HG02610 (cell line): ENCODE data around the gene LRRD1.
"Not testable (repeated sequence)": the region's sequence is repeated elsewhere in the genome, so short reads cannot be mapped to it uniquely, and the experiment has no call there.

Source experiments
- ATAC-seq: cut with Tn5 transposase; IDR thresholded peaks from one replicate; pipeline ENCODE4 v1.9.1; 2021; ENCODE audit warnings: mild to moderate bottlenecking, moderate library complexity; ENCODE audit not compliant: unreplicated experiment

LRRD1 gene

DNA sequence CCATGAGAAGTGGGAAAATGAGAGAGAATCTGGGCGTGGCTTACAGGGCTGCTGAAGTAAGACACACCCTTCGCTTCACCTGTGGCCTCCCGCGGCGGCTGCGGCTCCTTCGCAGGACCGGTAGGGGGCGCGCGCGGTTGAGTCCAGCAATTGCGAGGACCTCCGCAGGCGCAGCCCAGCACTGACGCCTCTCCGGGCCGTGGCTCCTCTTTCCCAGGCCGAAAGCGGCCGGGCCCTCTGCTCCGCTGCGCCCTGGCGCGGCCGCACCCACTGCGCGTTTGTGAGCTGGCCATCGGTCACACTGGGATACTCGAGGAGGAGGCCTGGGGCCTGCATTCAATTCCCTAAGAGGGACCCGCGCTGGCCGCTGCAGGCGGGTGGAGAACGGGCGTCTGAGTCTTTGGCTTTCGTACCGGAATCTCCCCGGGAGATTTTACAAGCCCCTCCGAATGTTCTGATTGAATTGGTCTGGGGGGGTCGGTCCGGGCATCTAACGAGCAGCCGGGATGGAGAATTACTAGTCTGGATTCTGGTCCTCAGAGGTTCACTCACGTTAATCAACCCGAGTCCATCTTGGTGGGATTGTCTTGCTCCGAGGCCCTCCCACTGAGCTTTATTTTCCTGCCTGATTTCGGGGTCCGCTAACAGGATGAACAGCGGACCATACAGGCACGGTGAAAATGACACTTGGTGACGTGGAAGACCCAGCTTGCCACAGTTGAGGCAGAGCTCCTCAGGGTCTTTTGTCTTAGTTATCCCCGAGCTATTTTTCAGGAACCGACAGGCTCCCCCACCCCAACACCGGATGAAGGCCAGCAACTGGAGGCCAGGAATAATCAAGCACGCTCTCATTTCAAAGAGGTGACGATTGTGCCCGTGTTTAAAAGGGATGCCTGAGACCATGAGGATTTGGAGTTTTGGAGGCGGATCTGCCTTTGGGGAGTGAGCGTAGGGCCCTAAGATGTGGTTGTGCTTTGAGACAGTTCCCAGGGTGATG is at the start of gene LRRD1:
Gene LRRD1 (minus strand): TSS at position 215 of the 997 bp plus-strand sequence. CDS start 13,940 bp downstream, outside the sequence.
- ATAC-seq: peak; percentile 100

DNA sequence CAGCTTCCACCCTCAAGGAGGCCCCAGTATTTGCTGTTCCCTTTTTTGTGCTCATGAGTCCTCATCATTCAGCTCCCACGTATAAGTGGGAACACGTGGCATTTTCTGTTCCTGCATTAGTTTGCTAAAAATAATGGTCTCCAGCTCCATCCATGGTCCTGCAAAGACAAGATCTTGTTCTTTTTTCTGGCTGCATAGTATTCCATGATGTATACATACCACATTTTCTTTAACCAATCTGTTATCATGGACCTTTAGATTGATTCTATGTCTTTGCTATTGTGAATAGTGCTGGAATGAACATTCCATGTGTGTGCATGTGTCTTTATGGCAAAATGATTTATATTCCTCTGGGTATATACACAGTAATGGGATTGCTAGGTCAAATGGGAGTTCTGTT is 49.8 kb upstream of the LRRD1 start:
- no peak for ATAC-seq

DNA sequence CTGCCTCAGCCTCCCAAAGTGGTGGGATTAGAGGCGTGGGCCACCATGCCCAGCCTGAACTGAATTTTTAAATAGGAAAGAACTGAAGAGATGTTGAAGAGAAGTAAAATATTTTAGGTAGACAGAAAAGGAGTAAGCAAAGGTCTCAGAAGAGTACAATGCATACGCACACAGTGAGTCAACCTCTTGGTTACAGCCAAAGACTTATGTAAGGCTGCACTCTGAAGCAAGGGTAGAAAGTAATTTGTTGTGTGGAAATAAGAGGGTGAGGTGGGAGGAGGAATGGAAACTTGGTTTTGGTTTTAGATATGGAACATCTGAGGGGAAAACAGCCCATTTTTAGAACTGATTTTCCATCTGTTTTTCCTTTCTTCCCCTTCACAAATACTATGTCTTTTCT is 49.2 kb upstream of the LRRD1 start:
- no peak for ATAC-seq

DNA sequence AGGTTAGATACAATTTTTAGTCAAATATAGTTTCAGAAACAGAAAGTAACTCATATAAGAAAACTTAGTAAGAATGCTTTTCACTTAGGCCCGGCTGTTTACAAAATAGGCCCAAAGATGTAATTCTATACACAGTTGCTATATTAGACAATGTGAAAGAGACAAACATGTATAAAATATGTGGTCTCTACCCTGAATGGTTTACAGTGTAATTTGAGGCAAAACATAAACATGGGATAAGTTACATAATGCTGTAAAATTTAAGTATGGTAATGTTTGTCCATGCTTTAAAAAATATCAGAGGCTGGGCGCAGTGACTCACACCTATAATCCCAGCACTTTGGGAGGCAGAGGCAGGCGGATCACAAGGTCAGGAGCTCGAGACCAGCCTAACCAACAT is 48.0 kb upstream of the LRRD1 start:
- no peak for ATAC-seq

DNA sequence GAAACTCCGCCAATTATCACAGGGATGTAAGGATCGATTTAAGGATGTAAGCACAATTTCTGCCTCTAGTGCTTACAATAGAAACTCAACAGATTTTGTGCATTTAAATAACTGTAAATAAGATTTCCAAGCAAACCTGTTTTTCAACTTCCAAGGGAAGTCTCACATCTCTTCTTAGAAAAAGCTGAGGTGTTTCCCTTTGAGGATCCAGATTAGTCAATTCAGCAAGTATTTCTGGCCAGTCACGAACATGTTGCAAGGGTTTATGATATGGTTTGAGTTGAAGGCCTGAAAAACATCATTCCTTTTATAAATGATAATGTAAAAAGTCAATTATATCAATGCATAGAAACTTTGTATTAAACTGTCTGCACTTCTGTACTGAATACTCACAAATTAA is 42.8 kb upstream of the LRRD1 start:
- no peak for ATAC-seq

DNA sequence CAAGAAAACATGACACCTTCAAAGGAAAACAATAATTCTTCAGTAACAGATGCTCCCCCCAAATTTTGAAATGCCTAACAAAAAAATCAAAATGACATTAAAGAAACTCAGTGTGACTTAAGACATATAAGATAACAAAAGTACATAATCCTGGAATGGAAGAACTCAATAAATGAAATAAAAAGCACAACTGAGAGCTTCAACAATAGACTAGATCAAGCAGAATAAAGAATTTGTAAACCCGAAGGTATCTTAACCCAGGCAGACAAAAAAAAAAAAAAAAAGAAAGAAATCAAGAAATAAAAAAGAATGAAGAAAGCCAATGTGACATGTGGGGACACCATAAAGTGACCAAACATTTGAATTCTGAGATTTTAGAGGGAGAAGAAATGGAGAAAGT is 27.7 kb upstream of the LRRD1 start:
- ATAC-seq: no peak

DNA sequence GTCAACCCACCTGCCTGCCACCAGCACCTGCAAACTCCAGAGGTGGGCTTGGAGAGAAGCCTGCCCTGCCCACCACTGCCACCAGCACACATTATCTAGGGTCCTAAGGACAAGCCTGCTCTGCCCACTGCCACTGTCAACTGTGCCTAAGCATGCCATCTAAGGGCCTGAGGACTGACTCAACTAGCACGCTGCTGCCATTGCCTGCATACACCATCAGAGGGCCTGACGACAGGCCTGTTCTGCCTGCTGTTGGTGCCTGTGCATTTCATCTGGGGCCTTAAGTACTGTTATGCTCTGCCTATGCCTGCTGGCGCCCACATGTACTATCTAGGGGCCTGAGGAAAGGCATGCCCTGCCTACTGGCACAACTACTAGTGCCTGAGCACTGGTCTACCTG is 27.0 kb upstream of the LRRD1 start:
- ATAC-seq: no peak

DNA sequence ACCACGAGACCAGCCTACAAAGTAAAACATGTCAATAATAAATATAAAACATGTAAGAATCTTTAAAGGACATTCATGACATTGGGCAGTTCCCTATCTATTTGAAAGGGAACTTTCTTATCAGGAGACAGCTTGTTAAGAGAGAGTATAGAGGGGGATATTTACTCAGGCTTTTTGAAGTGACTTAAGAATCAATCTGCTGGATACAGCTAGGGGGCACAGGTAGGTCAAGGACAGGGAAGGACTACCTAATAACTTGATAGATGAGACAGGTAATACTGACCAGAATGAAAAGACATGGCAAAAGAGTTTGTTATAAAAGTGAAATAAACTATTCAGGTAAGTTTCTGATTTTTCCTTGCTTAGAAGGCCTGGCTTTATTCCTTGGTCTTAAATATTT is 21.8 kb upstream of the LRRD1 start:
- ATAC-seq: no peak

DNA sequence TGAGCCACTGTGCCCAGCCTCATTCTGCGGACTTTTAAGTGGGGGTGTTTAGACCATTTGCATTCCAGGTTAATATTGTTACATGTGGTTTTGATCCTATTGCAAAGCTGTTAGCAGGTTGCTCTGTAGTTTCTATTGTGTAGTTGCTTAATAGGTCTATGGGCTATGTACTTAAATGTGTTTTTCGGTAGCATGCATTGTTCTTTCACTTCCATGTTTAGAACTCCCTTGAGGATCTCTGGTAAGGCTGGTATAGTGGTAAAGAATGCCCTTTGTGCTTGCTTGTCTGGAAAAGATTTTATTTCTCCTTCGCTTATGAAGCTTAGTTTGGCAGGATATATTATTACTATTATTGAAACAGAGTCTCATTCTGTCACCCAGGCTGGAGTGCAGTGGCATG is 13.4 kb upstream of the LRRD1 start:
- no peak for ATAC-seq

DNA sequence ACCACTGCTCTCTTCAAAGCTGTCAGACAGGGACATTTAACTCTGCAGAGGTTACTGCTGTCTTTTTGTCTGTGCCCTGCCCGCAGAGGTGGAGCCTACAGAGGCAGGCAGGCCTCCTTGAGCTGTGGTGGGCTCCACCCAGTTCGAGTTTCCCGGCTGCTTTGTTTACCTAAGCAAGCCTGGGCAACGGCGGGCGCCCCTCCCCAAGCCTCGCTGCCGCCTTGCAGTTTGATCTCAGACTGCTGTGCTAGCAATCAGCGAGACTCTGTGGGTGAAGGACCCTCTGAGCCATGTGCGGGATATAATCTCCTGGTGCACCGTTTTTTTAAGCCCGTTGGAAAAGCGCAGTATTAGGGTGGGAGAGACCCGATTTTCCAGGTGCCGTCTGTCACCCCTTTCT is 10.3 kb upstream of the LRRD1 start:
- not testable (repeated sequence) for ATAC-seq

DNA sequence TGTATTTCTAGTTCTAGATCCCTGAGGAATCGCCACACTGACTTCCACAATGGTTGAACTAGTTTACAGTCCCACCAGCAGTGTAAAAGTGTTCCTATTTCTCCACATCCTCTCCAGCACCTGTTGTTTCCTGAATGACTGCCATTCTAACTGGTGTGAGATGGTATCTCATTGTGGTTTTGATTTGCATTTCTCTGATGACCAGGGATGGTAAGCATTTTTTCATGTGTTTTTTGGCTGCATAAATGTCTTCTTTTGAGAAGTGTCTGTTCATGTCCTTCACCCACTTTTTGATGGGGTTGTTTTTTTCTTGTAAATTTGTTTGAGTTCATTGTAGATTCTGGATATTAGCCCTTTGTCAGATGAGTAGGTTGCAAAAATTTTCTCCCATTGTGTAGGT is 5.4 kb upstream of the LRRD1 start:
- not testable (repeated sequence) for ATAC-seq

DNA sequence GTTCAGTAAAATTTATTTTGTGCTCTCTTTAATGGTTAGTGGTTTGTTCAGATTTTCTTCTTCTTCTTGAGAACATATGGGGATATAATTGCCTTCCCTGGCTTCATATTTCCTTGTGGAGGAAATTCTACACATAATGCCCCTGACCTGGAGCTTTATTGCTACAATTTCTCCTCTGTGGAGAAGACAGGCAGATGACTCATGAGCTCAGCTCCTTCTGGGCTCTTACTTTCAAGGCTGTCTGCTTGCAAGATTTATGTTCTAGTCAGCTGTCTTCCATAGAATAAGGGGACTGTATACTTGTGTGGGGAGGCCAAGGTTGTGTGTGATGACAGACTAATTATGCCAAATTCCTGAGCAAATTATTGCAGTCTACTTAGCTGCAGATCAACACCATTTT is 1.6 kb downstream of the LRRD1 start:
- no peak for ATAC-seq

DNA sequence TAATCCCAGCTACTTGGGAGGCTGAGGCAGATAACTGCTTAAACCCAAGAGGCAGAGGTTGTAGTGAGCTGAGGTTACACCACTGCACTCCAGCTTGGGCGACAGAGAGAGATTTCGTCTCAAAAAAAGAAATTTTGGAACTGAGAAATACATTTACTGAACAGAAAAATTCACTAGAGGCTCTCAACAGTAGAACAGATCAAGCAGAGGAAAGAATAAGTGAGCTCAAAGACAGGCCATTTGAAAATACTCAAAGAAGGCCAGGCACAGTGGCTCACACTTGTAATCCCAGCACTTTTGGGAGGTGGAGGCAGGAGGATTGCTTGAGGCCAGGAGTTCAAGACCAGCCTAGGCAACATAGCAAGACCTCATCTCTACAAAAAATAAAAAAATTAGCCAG is 9.4 kb downstream of the LRRD1 start:
- not testable (repeated sequence) for ATAC-seq

DNA sequence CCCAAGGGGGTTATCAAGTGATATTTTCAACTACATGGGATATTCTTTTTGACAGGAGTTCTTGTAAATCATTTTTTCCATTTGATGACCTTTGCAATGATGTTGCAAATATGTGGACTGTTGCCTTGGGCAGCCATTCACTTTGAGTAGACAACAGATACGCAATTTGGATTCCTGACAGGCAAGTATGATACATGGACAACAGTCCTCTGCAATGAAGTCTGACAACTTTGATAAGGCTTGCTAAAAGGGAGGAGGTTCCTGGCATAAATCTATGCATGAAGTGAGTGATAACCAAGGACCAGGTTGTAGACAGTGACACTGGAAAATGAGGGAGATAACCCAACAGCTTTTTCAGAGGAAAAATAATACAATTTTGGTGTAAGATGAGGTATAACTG is 17.7 kb downstream of the LRRD1 start:
- no peak for ATAC-seq

DNA sequence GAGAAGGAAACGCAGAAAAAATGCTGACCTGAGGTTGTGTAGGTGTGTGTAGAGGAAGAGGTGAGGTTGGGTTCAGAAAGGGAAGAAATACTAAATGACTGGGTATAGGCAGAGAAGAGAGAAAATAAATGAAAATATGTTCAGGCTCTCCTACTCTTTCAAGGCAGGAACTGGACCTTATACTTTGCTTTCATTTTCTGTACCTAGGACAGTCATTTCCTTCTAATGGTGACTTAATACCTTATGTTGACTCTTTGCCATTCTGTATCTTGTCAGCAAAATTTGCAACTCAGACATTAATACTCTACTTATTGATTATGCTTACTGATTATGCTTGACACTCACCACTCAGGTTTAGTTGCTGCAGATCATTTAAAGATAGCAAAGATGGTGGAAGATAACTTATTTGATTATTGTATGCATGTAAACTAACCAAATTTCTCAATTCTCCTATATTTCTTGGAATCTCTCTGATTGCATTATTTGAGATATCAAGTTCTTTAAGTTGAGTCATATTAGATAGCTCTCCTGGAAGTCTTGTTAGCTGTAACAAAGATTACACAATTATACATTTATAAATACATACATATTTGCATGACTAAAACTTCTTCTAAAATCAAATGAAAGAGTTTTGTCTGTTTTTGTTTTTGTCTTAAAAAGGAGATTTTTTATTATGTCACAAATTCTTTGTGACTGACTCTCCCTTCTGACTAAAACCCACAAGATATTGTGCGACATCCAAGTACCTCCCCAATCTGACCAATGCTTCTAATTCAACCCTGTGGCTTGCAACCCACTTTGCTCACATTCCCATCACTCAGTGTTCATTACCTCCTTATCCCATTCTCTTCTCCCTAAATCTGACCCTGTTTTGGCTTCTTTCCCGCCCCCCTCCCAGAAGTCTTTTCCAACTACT is 20.0 kb downstream of the LRRD1 start:
- ATAC-seq: peak; percentile 91

DNA sequence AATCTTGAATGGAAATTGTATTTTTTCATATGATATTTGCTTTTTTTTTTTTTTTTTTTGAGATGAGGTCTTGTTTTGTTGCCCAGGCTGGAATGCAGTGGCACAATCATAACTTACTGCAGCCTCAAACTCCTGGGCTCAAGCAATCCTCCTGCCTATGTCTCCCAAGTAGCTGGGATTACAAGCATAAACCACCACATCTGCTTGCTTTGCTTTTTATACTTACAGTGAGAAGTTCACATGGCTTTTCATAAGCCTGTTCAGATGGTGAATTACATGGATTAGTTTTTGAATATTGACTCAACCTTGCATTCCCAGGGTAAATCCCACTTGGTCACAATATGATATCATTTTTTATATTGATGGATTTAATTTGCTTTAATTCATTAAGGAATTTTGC is 22.0 kb downstream of the LRRD1 start:
- ATAC-seq: no peak

DNA sequence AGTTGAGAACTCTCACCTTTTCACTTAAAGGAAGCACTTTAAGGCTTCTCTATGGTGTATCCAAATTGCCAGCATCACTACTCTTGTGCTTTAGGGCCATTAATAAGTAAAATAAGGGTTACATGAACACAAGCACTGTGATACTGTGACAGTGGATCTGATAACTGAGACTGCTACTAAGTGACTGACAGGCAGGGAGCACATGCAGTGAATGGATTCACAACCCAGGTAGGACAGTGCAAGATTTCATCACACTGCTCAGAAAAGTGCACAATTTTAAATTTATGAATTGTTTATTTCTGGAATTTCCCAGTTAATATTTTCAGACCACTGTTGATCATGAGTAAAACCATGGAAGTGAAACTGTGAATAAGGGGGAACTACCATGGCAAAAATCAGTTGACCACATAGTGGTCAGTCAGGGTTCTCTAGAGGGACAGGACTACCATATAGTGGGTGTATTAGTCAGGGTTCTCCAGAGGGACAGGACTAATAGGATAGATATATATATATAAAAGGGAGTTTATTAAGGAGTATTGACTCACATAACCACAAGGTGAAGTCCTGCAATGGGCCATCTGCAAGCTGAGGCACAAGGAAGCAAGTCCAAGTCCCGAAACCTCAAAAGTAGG is 23.7 kb downstream of the LRRD1 start:
- no peak for ATAC-seq

DNA sequence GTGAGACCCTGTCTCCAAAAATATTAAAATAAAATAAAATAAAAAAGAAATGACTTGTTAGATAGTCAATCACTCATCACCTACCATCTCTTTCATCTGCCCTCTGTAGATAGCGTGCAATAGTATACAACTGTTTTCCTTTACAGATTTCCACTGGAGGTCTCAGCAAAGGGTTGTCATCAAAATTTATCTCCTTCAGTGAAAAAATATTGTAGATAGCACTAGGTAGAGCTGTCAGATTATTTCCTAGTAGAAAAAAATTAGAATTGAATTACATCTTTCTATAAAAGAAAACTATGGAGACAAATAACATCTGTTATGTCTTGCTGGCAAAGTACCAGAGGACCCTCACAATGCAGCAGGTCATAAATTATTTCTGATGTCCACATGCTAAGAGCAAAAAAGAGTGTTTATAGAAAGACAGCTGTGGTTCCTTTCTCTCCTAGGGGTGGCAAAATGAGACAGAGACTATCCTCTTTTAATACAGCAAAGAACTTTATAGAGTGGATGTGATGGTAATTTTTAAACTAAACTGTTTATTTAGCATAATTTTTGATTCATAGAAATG is 28.4 kb downstream of the LRRD1 start:
- no peak for ATAC-seq

DNA sequence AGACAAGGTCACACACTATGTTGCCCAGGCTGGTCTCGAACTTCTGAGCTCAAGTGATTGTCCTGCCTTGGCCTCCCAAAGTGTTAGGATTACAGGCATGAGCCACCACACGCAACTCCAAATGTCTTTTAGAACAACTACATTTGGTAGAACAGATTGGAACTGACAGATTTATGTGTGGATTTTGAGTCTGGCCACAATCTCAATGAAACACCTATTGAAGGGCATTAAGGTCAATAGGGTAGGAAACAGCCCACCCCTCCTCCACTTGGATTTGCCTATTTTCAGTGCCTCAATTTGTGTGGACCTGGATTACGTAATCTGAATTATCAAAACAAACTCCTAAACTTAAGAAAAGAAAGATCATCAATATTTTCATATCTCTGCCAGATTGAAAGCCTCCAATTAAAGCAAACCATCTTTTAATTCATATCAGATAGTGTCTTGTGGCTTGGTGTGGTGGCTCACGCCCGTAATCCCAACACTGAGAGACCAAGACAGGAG is 29.2 kb downstream of the LRRD1 start:
- ATAC-seq: no peak

DNA sequence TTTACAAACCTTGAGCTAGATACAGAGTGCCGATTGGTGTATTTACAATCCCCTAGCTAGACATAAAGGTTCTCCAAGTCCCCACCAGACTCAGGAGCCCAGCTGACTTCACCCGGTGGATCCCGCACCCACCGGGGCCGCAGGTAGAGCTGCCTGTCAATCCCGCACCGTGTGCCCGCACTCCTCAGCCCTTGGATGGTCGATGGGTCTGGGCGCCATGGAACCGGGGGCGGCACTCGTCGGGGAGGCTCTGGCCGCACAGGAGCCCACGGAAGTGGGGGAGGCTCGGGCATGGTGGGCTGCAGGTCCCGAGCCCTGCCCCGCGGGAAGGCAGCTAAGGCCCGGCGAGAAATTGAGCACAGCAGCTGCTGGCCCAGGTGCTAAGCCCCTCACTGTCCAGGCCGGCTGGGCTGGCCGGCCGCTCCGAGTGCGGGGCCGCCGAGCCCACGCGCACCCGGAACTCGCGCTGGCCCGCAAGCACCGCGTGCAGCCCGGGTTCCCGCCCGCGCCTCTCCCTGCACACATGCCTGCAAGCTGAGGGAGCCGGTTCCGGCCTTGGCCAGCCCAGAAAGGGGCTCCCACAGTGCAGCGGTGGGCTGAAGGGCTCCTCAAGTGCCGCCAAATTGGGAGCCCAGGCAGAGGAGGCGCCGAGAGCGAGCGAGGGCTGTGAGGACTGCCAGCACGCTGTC is 35.6 kb downstream of the LRRD1 start:
- not testable (repeated sequence) for ATAC-seq
